SK-N-SH (cell line): ENCODE data around the gene NGB. TPM values are rescaled to one million over a fixed set of nuclear protein-coding genes. Genes with fewer than 3 reads are reported as not detected.

Source experiments
- CTCF ChIA-PET: fragments of 300-600, 350-600 bp; formaldehyde crosslinking; extraction: SDS; loops from one replicate; lab custom pipeline; 2021; lab: Yijun Ruan, JAX
- POLR2A ChIA-PET: fragments of 350-600 bp; sonication (Branson Sonifier 250); formaldehyde crosslinking; extraction: SDS; loops from one replicate; lab custom pipeline; 2020; ENCODE audit warnings: antibody characterized with exemption, inconsistent platforms; lab: Yijun Ruan, JAX
- DNase-seq: peaks from one replicate; pipeline ENCODE4 v3.0.0; 2012
- H2AFZ ChIP-seq: fragments of 200-600 bp; sonication (generic); 2 replicates; pipeline ENCODE4 v1.8.1; 2016; ENCODE audit warnings: antibody characterized with exemption, mild to moderate bottlenecking, low read depth
- H3F3A ChIP-seq: fragments of 200-600 bp; sonication (generic); replicated peaks from 2 replicates; pipeline ENCODE3; 2016; ENCODE audit warnings: antibody characterized with exemption, mild to moderate bottlenecking; ENCODE audit not compliant: insufficient read depth
- H3K27ac ChIP-seq, 2 experiments: fragments of 200-500 bp in 1 of 2; fragments of 200-600 bp in 1 of 2; sonication (Bioruptor generic) in 1 of 2; sonication (generic), shearing (Covaris generic) in 1 of 2; 2 replicates each; pipeline versions ENCODE4 v1.5.1 to v1.6.1; 2014 to 2016; ENCODE audit warnings: low read depth in 2 of 2, inconsistent platforms in 1 of 2, low read length in 1 of 2, mild to moderate bottlenecking in 1 of 2, mixed read lengths in 1 of 2
- H3K27me3 ChIP-seq: fragments of 200-600 bp; sonication (generic), shearing (Covaris generic); 2 replicates; pipeline ENCODE4 v1.6.1; 2016; ENCODE audit warnings: mixed run types; ENCODE audit not compliant: insufficient read depth
- H3K36me3 ChIP-seq, 2 experiments: fragments of 200-500 bp in 1 of 2; fragments of 200-600 bp in 1 of 2; sonication (Bioruptor generic) in 1 of 2; sonication (generic) in 1 of 2; replicated peaks in 1 of 2; 2 replicates each; pipeline versions ENCODE3 to v1.5.1; 2014 to 2016; ENCODE audit warnings: low read length in 1 of 2, mild to moderate bottlenecking in 1 of 2; ENCODE audit not compliant: insufficient read depth in 2 of 2, control insufficient read depth in 1 of 2
- H3K4me1 ChIP-seq, 2 experiments: fragments of 200-500 bp in 1 of 2; fragments of 200-600 bp in 1 of 2; sonication (Bioruptor generic) in 1 of 2; sonication (generic), shearing (Covaris generic) in 1 of 2; 2 replicates each; pipeline versions ENCODE4 v1.5.1 to v1.6.1; 2014 to 2016; ENCODE audit warnings: low read depth in 1 of 2, low read length in 1 of 2, mixed run types in 1 of 2; ENCODE audit not compliant: insufficient read depth in 2 of 2, control insufficient read depth in 1 of 2
- H3K4me2 ChIP-seq: fragments of 200-600 bp; sonication (generic), shearing (Covaris generic); 2 replicates; pipeline ENCODE4 v1.6.1; 2017; ENCODE audit warnings: mixed run types
- H3K4me3 ChIP-seq, 2 experiments: fragments of 200-500 bp in 1 of 2; fragments of 200-600 bp in 1 of 2; sonication (Bioruptor generic) in 1 of 2; sonication (generic), shearing (Covaris generic) in 1 of 2; 2 replicates each; pipeline versions ENCODE4 v1.5.1 to v1.8.1; 2014 to 2016; ENCODE audit warnings: low read depth in 2 of 2, inconsistent platforms in 1 of 2, low read length in 1 of 2, mild to moderate bottlenecking in 1 of 2, mixed read lengths in 1 of 2, moderate library complexity in 1 of 2
- H3K79me2 ChIP-seq: fragments of 200-600 bp; sonication (generic); 2 replicates; pipeline ENCODE4 v1.8.1; 2017; ENCODE audit warnings: mild to moderate bottlenecking; ENCODE audit not compliant: insufficient read depth
- H3K9ac ChIP-seq: fragments of 200-600 bp; sonication (generic); 2 replicates; pipeline ENCODE4 v1.6.1; 2017; ENCODE audit warnings: mixed run types
- H3K9me2 ChIP-seq: fragments of 200-600 bp; sonication (generic); 2 replicates; pipeline ENCODE4 v1.6.1; 2017; ENCODE audit warnings: mixed run types
- H3K9me3 ChIP-seq: fragments of 200-600 bp; sonication (generic); 2 replicates; pipeline ENCODE4 v1.6.1; 2017; ENCODE audit warnings: mixed run types, mild to moderate bottlenecking, moderate library complexity
- H4K20me1 ChIP-seq: fragments of 200-600 bp; sonication (generic); 2 replicates; pipeline ENCODE4 v1.6.1; 2017; ENCODE audit warnings: mild to moderate bottlenecking, mixed run types; ENCODE audit not compliant: insufficient read depth
- CHD2 ChIP-seq: fragments of 150-350 bp; IDR thresholded peaks from 2 replicates; pipeline ENCODE4 v1.6.1; 2018; ENCODE audit warnings: low read length; ENCODE audit not compliant: partially characterized antibody
- CTCF ChIP-seq: fragments of 200-600 bp; sonication (generic); IDR thresholded peaks from 2 replicates; pipeline ENCODE4 v1.6.1; 2017; ENCODE audit warnings: antibody characterized with exemption, mild to moderate bottlenecking, moderate library complexity
- EP300 ChIP-seq, 2 experiments: IDR thresholded peaks; 2 replicates each; pipeline versions ENCODE4 v1.4.0 to v1.6.1; 2012; ENCODE audit warnings: borderline replicate concordance in 1 of 2, low read depth in 1 of 2, low read length in 1 of 2
- FOSL2 ChIP-seq: IDR thresholded peaks from 2 replicates; pipeline ENCODE4 v1.4.0; 2012; ENCODE audit warnings: low read depth, mild to moderate bottlenecking, moderate library complexity, borderline replicate concordance
- FOXJ3 ChIP-seq: sonication (generic); formaldehyde crosslinking; IDR thresholded peaks from 2 replicates; pipeline ENCODE4 v1.5.1; 2020; ENCODE audit warnings: mild to moderate bottlenecking, missing genetic modification reagents
- JUND ChIP-seq: IDR thresholded peaks from 2 replicates; pipeline ENCODE4 v1.4.0; 2012
- MAX ChIP-seq: IDR thresholded peaks from 2 replicates; pipeline ENCODE4 v1.4.0; 2012; ENCODE audit warnings: low read depth
- MXI1 ChIP-seq: IDR thresholded peaks from 2 replicates; pipeline ENCODE4 v1.6.1; 2012; ENCODE audit warnings: mild to moderate bottlenecking, low read depth, low read length, improper control_type of control experiment
- NFIC ChIP-seq: IDR thresholded peaks from 2 replicates; pipeline ENCODE4 v1.4.0; 2012; ENCODE audit warnings: borderline replicate concordance
- NRF1 ChIP-seq: IDR thresholded peaks from 2 replicates; pipeline ENCODE4 v1.6.1; 2012; ENCODE audit warnings: low read depth, mild to moderate bottlenecking, low read length
- RXRA ChIP-seq: IDR thresholded peaks from 2 replicates; pipeline ENCODE4 v1.4.0; 2012; ENCODE audit warnings: low read depth, mild to moderate bottlenecking, borderline replicate concordance
- SIN3A ChIP-seq: IDR thresholded peaks from 2 replicates; pipeline ENCODE4 v1.6.1; 2012; ENCODE audit warnings: low read depth, mild to moderate bottlenecking, low read length, moderate library complexity, borderline replicate concordance
- SMC3 ChIP-seq: IDR thresholded peaks from 2 replicates; pipeline ENCODE4 v1.6.1; 2012; ENCODE audit warnings: low read depth, low read length, improper control_type of control experiment
- TAF1 ChIP-seq: IDR thresholded peaks from 2 replicates; pipeline ENCODE4 v1.6.1; 2012; ENCODE audit warnings: low read depth, mild to moderate bottlenecking, low read length, moderate library complexity, borderline replicate concordance
- TCF12 ChIP-seq: IDR thresholded peaks from 2 replicates; pipeline ENCODE4 v1.4.0; 2012
- TEAD4 ChIP-seq: IDR thresholded peaks from 2 replicates; pipeline ENCODE4 v1.4.0; 2012; ENCODE audit warnings: mild to moderate bottlenecking, borderline replicate concordance; ENCODE audit not compliant: insufficient read depth
- YY1 ChIP-seq: IDR thresholded peaks from 2 replicates; pipeline ENCODE4 v1.4.0; 2012; ENCODE audit warnings: low read depth, mild to moderate bottlenecking
- WGBS: methylation state at CpG from one replicate; pipeline ENCODE4 v1.1.6; 2017; ENCODE audit warnings: low lambda C conversion rate; 5-methylcytosine and 5-hydroxymethylcytosine counted together
- polyA plus RNA-seq, 3 experiments: library from polyadenylated mRNA; depleted of rRNA; stranded (reverse); fragments of >200 nt; gene quantifications; 2 replicates each; pipeline ENCODE4 v1.2.3, GENCODE V29; 2012
- TF ChIP-seq, protein P1 (sequence below): IDR thresholded peaks from 2 replicates; pipeline ENCODE4 v1.6.1; 2012; ENCODE audit warnings: mild to moderate bottlenecking, low read depth, low read length, moderate library complexity
- TF ChIP-seq, protein P2 (sequence below): IDR thresholded peaks from 2 replicates; pipeline ENCODE4 v1.4.0; 2012; ENCODE audit warnings: low read depth, borderline replicate concordance

NGB gene
- polyA plus RNA-seq, 1 of the 3 experiments (the other 2 are of a cell fraction): not detected

GRCh38 chr14:77257700-77258099 is 13.3 kb downstream of the NGB start:
- no peaks in the 10 kb centered on the region; the same call in 1 of the 2 replicates for H3K27me3 ChIP-seq
- H3K36me3 ChIP-seq: no peaks in the 10 kb centered on the region
- CTCF ChIA-PET: interaction anchor here (0.6 to 1.4 kb wide), 4 partner anchors 11 to 296 kb away, joined by 3 to 5 read pairs (median 4); no protein-coding TSS in a partner anchor
- H3K9ac ChIP-seq: no peak overlapping the region
- no peak overlapping the region for H3K4me2 ChIP-seq
- no peak overlapping the region for H3K27ac ChIP-seq
- POLR2A ChIA-PET: no interaction called here
- no peaks in the 10 kb centered on the region for H3K79me2 ChIP-seq
- 60% methylated on average over 8 of the region's 10 CpGs for WGBS
- TF ChIP-seq SIN3A: no peak
- no peak for TF ChIP-seq TEAD4
- TF ChIP-seq CHD2: no peak
- TF ChIP-seq, protein P1, sequence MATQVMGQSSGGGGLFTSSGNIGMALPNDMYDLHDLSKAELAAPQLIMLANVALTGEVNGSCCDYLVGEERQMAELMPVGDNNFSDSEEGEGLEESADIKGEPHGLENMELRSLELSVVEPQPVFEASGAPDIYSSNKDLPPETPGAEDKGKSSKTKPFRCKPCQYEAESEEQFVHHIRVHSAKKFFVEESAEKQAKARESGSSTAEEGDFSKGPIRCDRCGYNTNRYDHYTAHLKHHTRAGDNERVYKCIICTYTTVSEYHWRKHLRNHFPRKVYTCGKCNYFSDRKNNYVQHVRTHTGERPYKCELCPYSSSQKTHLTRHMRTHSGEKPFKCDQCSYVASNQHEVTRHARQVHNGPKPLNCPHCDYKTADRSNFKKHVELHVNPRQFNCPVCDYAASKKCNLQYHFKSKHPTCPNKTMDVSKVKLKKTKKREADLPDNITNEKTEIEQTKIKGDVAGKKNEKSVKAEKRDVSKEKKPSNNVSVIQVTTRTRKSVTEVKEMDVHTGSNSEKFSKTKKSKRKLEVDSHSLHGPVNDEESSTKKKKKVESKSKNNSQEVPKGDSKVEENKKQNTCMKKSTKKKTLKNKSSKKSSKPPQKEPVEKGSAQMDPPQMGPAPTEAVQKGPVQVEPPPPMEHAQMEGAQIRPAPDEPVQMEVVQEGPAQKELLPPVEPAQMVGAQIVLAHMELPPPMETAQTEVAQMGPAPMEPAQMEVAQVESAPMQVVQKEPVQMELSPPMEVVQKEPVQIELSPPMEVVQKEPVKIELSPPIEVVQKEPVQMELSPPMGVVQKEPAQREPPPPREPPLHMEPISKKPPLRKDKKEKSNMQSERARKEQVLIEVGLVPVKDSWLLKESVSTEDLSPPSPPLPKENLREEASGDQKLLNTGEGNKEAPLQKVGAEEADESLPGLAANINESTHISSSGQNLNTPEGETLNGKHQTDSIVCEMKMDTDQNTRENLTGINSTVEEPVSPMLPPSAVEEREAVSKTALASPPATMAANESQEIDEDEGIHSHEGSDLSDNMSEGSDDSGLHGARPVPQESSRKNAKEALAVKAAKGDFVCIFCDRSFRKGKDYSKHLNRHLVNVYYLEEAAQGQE: no peak
- no peak overlapping the region for H3K4me3 ChIP-seq
- no peak overlapping the region for H2AFZ ChIP-seq
- no peaks in the 10 kb centered on the region for H3F3A ChIP-seq
- no peaks in the 10 kb centered on the region for H4K20me1 ChIP-seq
- DNase-seq: no peak
- no peaks in the 10 kb centered on the region for H3K9me2 ChIP-seq
- no peaks in the 10 kb centered on the region for H3K9me3 ChIP-seq
- H3K4me1 ChIP-seq: no peaks in the 10 kb centered on the region

DNA sequence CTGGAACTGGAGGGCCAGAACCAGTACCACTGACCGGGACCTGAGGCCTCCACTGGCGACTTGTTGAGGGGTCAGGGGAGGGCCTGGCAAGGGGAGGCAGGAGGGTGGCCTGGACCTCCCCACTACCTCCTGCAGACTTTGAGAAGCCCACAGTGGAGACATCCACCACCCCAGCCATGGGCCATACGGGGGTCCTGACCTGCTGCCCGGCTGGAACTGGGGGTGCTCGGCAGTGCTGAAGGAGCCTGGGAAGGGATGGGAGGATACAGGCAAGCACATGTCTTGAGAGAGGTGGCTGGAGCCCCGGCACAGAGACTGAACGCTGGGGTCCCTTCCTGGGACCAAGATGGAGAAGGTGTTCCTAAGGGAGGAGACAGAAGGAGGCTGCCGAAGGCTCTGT is 14.3 kb downstream of the NGB start:
- no peak for TF ChIP-seq JUND
- no peak for TF ChIP-seq TAF1
- TF ChIP-seq CTCF: no peak
- TF ChIP-seq RXRA: no peak
- TF ChIP-seq SMC3: no peak
- no peak for TF ChIP-seq FOXJ3
- no peak for TF ChIP-seq EP300 (IDR thresholded peaks at IDR 0.05; ENCODE audit: borderline replicate concordance in 1 of 2, low read depth in 1 of 2, low read length in 1 of 2)
- no peak for TF ChIP-seq MAX
- no peak for TF ChIP-seq FOSL2
- TF ChIP-seq YY1: no peak
- TF ChIP-seq NRF1: no peak
- TF ChIP-seq MXI1: no peak
- TF ChIP-seq, protein P2, sequence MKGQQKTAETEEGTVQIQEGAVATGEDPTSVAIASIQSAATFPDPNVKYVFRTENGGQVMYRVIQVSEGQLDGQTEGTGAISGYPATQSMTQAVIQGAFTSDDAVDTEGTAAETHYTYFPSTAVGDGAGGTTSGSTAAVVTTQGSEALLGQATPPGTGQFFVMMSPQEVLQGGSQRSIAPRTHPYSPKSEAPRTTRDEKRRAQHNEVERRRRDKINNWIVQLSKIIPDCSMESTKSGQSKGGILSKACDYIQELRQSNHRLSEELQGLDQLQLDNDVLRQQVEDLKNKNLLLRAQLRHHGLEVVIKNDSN: no peak
- TF ChIP-seq NFIC: no peak
- TF ChIP-seq CHD2: no peak
- no peak for TF ChIP-seq TCF12
- Histone ChIP-seq H3K4me2 (no peak overlapping the region), H3K4me3 (no peak overlapping the region), H3K9ac (no peak overlapping the region), H3K79me2 (no peaks in the 10 kb centered on the region), H3K9me2 (no peaks in the 10 kb centered on the region), H3K9me3 (no peaks in the 10 kb centered on the region), H3K4me1 (no peaks in the 10 kb centered on the region), H3F3A (no peaks in the 10 kb centered on the region), H3K27me3 (no peaks in the 10 kb centered on the region; the same call in 1 of the 2 replicates), H3K27ac (no peak overlapping the region), H4K20me1 (no peaks in the 10 kb centered on the region), H3K36me3 (no peaks in the 10 kb centered on the region), H2AFZ (no peak overlapping the region)
- 59% methylated on average over 8 of the region's 8 CpGs for WGBS
- ChIA-PET CTCF (interaction anchor here (1.0 kb wide), 1 partner anchor 10 kb away, joined by 3 read pairs; no protein-coding TSS in a partner anchor), POLR2A (no interaction called here)
- DNase-seq: no peak
